ENCODE measurements around the gene ZNF598.

GRCh38 chr16:1982013-1982433 lies 27.6 kb downstream of the ZNF598 start:
- no peak for TF ChIP-seq POLR2A (IDR thresholded peaks at IDR 0.05; ENCODE audit: low read length)
- no peak for TF ChIP-seq RARB (CRISPR knock-in tag; IDR thresholded peaks at IDR 0.05)
- TF ChIP-seq EP300 (IDR thresholded peaks at IDR 0.05), result no peak
- TF ChIP-seq JUN (IDR thresholded peaks at IDR 0.05), result no peak
- no peak for TF ChIP-seq MAX (IDR thresholded peaks at IDR 0.05)
- no peak for TF ChIP-seq CTCF (IDR thresholded peaks at IDR 0.05)
- no peak for TF ChIP-seq REST (IDR thresholded peaks at IDR 0.05)
- no peak for TF ChIP-seq BHLHE40 (IDR thresholded peaks at IDR 0.05; ENCODE audit: low read depth, low read length)
- TF ChIP-seq CHD4 (IDR thresholded peaks at IDR 0.05; ENCODE audit: borderline replicate concordance), result no peak
- TF ChIP-seq CEBPB (IDR thresholded peaks at IDR 0.05), result no peak
- no peak for TF ChIP-seq MYC (IDR thresholded peaks at IDR 0.05; ENCODE audit: borderline replicate concordance, low read length)
- no peak for TF ChIP-seq ELK1 (IDR thresholded peaks at IDR 0.05; ENCODE audit: low read depth, low read length)
- TF ChIP-seq CHD2 (IDR thresholded peaks at IDR 0.05; ENCODE audit: low read length, partially characterized antibody), result no peak
